GM12891 (cell line): ENCODE data around the gene FUT9.

Experiments
- PAX5 ChIP-seq: IDR thresholded peaks from 2 replicates; pipeline ENCODE4 v1.6.1; 2011; ENCODE audit warnings: low read length, moderate library complexity, mild to moderate bottlenecking; ENCODE audit not compliant: insufficient read depth, severe bottlenecking
- POLR2A ChIP-seq: IDR thresholded peaks from 2 replicates; pipeline ENCODE4 v1.6.1; 2011; ENCODE audit warnings: low read depth, low read length, control low read depth
- POLR2AphosphoS5 ChIP-seq: IDR thresholded peaks from 2 replicates; pipeline ENCODE4 v1.6.1; 2011; ENCODE audit warnings: low read depth, low read length, control low read depth
- POU2F2 ChIP-seq: IDR thresholded peaks from 2 replicates; pipeline ENCODE4 v1.6.1; 2011; ENCODE audit warnings: low read depth, mild to moderate bottlenecking, control low read depth, low read length, moderate library complexity
- TAF1 ChIP-seq: IDR thresholded peaks from 2 replicates; pipeline ENCODE4 v1.6.1; 2011; ENCODE audit warnings: low read depth, low read length, control low read depth

GRCh38 chr6:95994151-95994550 lies 21.6 kb upstream of the FUT9 start:
- TF ChIP-seq POLR2A (no peak), PAX5 (no peak), POLR2AphosphoS5 (no peak), TAF1 (no peak), POU2F2 (no peak)
